HPDE6-E6E7 (cell line): ENCODE data around the gene CERS2.

Experiments
- DNase-seq: peaks from one replicate; pipeline ENCODE4 v3.0.0; 2011; ENCODE audit warnings: missing footprints; ENCODE audit errors: extremely low spot score

CERS2 gene, protein sequence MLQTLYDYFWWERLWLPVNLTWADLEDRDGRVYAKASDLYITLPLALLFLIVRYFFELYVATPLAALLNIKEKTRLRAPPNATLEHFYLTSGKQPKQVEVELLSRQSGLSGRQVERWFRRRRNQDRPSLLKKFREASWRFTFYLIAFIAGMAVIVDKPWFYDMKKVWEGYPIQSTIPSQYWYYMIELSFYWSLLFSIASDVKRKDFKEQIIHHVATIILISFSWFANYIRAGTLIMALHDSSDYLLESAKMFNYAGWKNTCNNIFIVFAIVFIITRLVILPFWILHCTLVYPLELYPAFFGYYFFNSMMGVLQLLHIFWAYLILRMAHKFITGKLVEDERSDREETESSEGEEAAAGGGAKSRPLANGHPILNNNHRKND

DNA sequence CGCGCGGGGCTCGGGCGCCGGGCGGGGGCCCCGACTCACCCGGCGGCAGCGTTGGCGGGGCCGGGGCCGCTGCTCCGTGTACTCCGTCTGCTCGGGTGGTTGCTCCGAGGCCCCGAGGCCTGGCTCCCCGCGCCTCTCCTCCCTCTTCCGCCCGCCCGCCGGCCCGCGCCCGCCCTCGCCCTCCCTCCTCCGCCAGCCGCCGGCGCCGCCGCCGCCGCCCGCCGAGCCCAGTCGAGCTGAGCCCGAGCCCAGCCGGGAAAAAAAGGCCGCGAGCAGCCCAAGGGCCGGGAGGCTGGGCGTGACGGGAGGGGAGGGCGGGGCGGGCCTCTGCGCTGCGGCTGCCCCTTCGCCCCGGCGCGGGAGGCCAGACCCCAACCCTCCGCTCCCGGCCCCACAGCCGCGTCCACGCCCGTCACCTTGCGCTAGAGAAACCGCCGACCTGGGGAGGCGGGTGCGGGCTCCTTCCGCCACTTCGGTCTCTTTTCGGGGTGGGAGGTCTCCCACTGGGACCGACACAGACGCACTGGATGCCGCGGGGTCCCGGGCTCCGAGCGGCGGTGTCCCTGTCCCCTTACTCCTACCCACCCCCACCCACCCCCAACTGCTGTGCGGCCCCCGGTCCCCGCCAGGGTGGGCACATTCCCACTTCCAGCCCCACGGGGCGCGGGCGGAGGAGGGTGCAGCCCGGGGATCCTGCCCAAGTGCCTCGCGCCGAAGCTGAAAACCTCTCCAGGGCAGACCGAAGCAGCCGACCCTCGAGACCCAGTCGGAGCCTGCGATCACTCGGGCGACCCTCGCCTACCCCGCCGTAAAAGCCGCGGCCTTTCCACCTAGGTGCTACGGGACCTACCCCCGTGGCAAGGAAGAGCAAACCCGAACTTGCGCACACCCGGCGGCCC is at the start of gene CERS2:
CERS2 (minus strand) TSS at position 256 of the 899 bp plus-strand sequence. CDS start 5,745 bp downstream, outside the sequence.
- DNase-seq: peak; percentile 74

DNA sequence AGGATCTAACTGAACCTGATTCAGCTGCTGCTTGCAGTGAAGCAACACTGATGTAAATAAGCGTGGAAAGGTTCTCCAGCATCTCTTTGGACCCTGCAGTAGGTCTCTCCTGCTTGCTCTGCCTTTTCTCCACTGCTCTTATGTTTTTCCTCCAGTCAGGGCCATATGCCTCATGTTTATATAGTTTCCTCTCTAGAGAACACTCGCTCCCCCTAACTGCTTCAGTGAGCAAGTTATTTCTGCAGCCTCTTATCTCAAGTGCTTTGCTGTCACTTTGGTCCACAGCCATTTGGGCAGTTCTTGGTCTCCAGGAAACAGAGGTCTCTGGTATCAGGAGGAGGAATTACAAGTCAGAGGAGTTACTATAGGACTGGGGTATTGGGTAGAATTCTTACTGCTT is 38.9 kb upstream of the CERS2 start:
- no peak for DNase-seq

DNA sequence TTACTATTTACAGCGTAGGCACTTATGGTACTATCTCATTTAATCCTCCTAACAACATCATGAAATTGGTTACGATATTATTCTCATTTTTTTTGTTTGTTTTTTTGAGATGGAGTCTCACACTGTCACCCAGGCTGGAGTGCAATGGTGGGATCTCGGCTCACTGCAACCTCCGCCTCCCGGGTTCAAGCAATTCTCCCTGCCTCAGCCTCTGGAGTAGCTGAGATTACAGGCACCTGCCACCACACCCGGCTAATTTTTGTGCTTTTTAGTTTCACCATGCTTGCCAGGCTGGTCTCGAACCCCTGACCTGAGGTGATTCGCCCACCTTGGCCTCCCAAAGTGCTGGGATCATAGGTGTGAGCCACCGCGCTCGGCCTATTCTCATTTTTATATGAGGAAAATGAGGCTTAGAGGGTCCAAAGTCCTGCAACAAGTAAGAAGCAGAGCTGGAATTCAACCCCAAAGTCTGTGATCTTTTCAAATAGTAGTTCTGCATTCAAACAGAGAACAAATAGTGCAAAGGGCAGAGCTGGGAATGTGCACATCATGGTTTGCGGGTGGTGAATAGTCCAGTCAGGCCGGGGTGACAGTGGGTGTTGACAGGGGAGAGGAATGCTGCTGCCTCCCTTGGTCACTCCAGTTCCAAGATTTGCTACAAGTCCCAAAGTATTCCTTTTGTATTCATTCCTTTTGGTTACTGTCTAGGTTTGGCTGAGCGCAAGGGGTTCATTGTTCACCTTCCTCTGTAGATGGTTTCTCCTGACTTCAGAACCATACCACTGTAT is 38.2 kb upstream of the CERS2 start:
- no peak for DNase-seq

DNA sequence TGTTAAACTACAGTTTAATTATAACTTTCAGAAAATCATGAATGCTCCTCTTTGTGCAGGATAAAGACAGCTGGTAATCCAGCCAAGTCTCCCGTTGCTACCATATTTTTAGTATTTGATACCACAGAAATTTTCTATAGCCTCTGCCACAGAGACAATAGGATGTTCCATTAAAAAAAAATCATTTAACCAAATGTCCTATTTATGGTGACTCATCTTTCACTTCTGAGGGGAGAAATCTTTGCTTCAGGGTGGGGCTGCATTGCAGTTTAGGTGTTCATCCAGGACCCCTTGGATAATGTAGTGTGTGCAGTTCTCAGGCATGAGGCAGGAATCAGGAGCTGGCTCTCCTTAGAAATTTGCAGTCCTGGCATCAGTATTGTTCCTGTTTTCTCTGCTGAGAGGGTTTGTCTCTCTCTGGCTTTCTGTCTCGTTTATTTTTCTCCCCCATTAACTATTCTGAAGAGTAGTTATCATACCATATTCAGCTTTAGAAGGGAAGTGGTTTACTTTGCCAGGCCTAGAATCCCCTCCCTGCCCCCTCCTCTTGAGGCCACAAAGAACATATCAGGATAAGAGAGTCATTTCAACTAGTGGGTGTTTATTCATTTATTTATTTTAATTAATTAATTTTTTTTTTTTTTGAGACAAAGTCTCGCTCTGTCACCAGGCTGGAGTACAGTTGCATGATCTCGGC is 36.7 kb upstream of the CERS2 start:
- DNase-seq: no peak

DNA sequence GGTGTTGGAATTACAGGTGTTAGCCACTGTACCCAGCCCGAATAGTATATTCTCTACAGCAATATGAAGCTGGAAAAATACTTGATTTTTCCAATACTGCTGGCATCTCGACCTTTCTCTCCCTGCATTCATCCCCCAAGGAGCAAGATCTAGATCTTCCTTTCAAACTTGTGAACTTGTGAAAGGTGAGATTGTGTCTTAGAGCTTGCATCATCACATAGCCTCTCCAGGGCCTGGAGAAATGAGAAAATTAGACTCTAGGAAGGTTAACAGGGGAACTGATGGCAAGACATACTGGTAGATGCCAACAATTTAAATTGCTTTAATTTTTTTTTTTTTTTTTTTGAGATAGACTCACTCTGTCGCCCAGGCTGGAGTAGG is 35.7 kb upstream of the CERS2 start:
- DNase-seq: no peak

DNA sequence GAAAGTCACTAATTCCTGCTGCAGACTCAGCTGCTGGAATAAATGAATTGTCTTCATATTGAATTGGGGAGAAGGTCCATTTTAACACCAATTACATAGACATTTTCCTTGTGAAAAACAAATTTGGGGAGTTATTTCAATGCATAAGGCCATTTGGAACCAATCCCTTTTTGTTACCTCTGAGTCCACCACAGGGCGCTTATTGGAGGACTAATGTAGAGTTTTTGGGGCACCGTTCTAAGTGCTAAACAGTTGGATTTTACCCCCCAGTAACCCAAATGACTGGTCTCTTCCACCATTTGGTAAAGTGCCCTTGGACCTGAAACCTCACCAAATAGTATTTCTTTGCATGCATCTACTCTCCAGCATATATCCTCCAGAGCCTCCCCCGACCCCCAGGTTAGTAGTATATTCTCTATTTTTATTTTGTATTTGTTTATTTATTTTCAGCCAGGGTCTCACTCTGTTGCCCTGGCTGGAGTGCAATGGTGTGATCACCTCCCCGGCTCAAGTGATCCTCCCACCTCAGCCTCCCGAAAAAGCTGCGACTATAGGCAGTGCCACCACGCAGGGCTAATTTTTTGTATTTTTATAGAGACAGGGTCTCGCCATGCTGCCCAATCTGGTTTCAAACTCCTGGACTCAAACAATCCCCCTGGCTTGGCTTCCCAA is 35.2 kb upstream of the CERS2 start:
- no peak for DNase-seq

DNA sequence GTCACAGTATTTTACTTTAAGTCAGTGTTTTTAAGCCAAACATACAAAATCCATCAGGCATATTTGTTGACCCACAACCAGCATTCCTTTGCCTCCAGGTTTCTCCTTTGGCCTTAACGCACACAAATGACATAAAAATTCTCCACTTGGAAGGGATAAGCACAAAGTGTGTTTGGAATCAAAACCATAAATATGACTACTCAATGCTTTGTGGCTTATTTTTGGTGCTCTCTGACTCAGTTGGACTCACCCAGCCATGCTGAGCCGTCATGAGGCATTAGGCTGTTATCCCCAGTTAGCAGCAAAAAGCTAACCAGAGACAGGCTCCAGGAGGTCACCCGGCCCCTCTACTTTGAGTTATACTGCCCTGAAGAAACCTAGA is 34.6 kb upstream of the CERS2 start:
- no peak for DNase-seq

DNA sequence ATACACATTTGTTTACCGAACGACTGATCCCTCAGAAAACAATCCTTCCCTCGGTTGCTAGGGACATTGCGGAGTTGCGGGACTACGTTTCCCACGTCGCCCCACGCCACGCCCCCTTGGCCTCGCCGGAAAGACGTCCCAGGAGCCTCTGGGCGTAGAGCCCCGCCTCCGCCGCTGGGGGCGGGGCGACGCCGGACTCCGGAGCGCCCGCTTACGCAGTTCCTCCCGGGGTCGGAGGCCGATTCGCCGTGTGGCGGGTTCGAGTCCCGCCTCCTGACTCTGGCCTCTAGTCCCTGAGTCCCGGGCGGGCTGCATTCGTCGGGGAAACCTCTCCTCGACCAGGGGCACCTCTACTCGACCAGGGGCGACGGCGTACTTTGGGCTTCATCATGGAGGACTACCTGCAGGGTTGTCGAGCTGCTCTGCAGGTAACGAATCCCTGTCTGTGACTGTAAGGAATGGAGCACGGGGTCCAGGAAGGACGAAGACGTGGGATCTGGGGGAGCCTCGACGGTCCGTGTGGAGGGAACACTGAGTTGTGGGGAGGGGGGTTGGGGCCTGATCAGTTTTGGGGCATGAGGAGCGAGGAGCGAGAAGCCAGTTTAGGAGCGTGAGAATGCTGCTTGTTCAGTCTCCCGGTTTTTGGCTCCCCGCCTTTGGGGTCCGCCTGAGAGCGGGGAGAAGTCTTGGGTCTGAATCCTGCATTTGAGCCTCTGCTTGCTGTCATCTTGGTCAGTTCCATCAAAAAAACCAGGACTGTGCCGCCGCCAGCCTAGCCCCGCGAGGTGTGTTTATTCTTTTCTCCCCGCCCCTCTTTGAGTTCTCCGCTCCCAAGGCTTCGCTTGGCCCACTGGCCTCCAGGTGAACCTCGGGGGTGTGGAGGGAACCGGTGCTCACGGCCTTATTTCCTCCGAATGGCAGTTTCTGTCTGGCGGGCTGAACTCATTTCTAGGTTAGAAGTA is 33.9 kb upstream of the CERS2 start, which contains the start of gene PRUNE1:
PRUNE1 (plus strand) TSS at position 206 of the 962 bp plus-strand sequence; CDS start at position 390, 184 bp downstream.
- DNase-seq: peak; percentile 98

DNA sequence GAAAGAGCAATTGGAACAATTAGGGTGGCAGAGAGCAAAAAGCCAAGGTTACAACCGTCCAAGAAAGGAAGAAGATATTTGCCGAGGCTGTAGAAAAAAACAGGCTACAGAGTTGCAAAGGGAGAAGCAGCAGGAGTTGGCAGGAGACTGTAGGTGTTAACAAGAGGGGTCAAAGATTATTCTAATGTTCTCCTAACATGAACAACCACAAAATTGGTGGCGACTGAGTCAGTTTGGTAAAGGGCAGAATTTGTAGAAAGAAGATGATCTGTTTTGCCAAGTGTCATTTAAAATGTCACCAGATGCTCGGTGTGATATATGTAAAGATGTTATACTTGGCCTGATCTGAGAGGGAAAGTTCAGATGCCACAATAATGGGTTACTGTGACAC is 33.2 kb upstream of the CERS2 start:
- no peak for DNase-seq

DNA sequence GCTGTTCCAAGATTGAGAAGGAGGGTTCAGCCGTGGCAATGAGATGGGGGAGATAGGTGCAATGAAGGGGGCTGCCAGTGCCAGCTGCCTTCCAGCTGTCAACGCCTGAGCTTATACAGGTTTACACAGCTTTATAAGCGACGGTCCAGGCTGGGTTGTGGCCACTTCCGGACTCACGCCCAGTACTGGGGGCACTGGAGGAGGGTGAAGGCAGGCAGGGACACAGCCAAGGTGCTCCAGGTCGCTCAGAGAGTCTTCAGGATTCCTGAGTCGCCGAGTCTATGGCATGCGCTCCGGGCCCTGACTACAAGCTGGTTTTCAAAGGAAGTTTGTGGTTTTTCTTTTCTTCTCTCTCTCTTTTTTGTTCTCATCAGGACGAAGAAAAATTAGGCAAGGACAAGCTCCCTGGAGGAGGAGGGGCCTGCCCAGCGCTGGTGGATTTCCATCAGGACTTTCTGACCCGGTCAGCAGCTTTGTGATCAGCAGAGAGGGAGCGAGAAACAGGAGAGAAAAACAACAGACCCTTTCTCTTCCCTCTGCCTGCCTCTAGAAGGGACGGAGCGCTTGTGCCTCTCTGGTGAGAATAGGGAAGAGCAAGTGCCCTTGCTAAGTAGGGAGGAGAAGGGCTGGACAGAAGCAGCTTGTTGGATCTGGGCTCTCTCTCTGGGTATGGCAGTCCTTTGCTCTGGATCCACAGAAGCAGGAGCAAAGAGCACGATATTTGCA is 31.9 kb upstream of the CERS2 start, which contains the start of gene MINDY1:
MINDY1 (minus strand) TSS at position 576 of the 726 bp plus-strand sequence. CDS start 4,285 bp downstream, outside the sequence.
- DNase-seq: peak; percentile 83

DNA sequence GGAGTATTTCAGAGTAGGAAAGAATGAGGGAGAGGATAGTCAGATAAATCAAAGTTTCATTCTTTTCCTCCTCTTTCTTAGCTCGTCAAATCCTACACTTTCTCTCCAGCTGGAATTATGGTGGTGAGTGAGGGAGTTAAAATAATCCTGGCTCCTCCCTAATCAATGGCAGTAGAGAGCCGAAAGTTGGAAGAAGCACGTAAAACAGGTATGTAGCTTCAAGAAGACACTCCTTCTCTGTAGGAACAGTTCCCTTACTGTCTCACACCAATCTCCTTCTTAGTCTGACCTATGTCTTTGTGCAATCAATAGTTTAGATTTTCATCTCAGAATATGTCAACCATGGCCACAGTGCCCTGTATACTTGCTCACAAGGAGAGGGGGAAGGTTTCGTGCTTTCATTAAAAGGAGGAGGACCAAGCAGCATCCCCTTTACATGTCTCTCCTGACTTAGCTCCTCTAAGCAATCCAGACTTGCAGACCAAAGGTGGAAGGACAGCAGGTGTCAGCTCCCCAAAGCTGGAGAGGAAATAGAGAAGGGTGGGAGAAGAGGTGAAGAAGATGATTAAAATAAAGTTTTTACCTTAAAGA is 31.2 kb upstream of the CERS2 start:
- DNase-seq: no peak

DNA sequence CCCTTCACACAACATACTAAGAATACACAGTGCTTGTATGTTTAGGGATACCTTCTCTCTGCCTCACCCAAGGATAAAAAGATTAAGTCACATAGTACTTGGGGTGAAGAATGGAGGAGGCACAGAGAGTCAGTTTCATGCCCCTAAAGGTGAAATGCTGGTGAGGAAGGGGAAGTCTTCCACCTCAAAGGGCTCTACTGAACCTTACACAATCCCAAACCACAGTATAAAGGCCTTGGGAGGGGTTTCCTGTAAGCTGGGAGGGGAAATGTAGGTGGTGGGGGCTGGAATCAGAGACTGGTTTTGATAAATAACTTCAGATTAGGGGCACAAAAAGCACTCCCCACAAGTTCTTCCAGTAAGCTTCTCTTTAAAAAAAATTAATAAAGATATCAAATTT is 28.5 kb upstream of the CERS2 start:
- no peak for DNase-seq

DNA sequence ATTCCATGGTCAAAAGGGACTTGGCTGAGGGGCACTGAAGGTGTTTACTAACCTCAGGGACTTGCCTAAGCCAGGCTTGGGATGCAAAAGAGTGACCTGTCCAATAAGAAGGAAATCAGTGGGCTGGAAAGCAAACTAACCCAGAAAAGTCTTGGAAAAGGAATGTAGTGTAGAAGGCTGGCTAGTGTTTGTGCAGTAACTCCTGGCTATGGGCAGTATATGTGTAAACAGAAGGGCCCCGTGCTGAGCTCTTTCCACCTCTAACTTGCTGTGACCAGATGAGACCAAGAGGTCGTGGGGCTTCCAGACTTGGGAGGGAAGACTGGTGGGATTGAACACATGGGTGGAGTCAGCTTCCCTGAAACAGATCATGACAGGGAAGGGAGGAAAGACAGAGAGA is 28.0 kb upstream of the CERS2 start:
- no peak for DNase-seq

DNA sequence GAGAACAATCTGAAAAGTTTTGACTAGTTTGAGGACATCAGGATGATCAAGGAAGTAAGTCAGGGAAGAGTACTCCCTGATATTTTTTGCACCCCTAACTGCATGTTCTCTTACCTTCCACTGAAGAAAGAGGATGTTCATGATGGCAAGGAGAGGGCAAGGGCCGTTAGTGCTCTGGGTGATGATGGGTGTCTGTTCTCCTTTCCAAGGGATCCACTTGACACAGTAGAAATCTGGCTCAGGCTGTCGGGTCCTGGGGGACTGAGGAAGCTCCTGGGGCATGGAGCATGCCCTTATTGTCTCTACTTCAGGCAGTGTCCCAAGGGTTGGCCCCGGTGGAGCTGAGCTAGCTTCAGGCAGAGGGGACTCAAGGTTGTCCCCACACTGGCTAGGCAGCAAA is 27.4 kb upstream of the CERS2 start:
- no peak for DNase-seq

DNA sequence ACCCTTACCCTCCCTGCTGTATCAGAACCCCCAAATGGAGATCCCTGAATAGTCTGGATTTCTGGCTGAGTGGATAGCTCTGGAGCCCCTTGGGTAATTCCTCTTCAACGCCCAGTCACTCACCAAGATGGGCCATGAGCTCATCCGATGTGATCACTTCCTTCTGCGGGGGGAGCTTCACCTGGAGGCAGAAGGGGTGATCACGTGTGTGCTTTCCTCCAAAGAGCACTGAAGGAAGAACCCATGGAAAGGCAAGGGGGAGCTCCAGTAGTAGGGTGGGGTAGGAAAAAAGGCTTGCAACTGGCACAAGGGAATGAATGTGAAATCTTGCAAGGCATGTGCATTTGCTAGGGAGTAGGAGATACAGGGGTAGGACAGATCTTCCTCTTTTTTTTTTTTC is 27.0 kb upstream of the CERS2 start:
- DNase-seq: no peak

DNA sequence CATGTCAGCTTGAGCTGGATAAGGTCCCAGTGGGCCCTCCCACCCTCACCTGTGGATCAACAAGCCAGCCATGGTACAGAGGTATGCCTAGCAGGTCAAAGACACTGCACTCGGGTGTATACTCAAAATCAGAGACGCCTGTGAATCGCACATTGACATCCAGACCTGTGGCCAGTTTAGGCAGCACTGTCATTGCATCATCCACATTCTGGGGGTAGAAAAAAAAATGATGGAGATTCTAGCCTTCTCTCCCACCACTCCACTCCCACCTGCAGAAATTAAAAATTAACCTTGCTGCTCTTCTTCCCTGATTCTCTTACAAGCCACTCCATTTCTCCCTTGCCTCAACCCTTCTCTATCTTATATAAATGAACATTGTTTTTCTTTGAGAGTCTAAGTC is 25.8 kb upstream of the CERS2 start:
- no peak for DNase-seq

DNA sequence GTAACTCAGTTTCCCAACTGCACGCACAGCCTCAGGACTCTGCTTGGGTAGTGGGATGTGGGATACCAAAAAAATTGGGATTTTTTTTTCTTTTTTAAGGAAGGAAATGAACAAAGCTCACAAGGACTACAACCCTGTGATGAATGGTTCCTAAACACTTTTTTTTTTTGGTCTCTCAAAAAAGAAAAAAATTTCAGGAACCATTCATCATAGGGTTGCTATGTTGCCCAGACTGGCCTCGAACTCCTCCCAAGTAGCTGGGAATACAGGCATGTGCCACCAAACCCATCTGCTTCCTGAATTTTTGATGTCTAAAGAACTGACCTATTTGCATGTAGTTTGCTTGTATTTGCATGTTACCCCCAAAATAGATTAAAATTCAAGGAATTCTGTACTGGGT is 25.3 kb upstream of the CERS2 start:
- no peak for DNase-seq

DNA sequence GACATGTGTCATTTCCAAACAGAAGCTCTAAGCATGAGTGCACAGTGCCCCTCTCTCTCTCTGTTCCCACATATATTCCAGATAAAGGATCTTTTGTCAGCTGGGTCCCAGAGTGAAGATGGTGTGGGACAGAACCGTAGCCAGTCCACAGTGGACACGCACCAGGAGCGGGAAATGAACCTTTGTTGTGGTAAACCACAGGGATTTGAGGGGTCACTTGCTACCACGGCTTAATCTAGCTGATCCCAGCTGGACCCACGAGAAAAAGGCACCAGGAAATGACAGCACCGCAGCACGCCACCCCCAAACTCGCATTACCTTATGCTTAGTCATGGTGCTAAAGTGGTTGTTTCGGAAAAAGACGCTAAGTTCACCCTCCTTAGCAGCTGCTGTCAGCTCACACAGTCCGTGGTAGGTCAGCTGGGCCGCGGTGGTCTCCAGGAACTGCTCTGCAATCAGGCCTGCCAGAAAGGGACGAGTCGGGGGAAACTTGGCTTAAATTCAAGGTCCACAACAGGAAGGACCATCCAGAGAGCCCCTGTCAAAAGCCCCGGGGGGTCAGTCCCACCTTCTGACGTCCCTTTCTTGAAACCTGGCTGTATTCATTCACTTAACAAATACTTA is 24.5 kb upstream of the CERS2 start:
- no peak for DNase-seq
